Transverse colon (tissue), 3 donors: ENCODE data around the gene DENND1A.

Experiments used
- CTCF ChIP-seq, 5 experiments: fragments of 200-600 bp in 3 of 5; fragments of 450-650 bp in 2 of 5; sonication (generic) in 3 of 5; IDR thresholded peaks; 1 replicate in 2 of 5; 2 replicates in 3 of 5; pipeline ENCODE4 v1.5.1; 2016 to 2017; ENCODE audit warnings: antibody characterized with exemption in 5 of 5, inconsistent platforms in 3 of 5, mild to moderate bottlenecking in 2 of 5, moderate library complexity in 1 of 5
- POLR2A ChIP-seq: fragments of 450-650 bp; IDR thresholded peaks from one replicate; pipeline ENCODE4 v1.6.1; 2016; ENCODE audit warnings: antibody characterized with exemption, mild to moderate bottlenecking, moderate library complexity

- TF ChIP-seq CTCF (IDR thresholded peaks at IDR 0.05), result no peak
- TF ChIP-seq POLR2A, result no peak
Observed at GRCh38 chr9:123680352-123680751, 249.6 kb downstream of the DENND1A start.
